HCT116 (cell line): ENCODE results near the gene LMCD1. TPM values are rescaled to one million over a fixed set of nuclear protein-coding genes. Genes with fewer than 3 reads are reported as not detected.

Experiments
- ATAC-seq: fragments of 200-7000 bp; cut with Tn5 transposase; 2 replicates; pipeline ENCODE4 v1.9.1; 2020; ENCODE audit warnings: mild to moderate bottlenecking, moderate library complexity
- BruUV-seq: library from RNA; stranded (reverse); fragments of 400-500 nt; replicated peaks from 2 replicates; lab custom pipeline; 2021; lab: Mats Ljungman, UMichigan
- CTCF ChIA-PET: fragments of 300-600 bp; sonication (Branson Sonifier 250); formaldehyde crosslinking; loops from one replicate; lab custom pipeline; 2021; ENCODE audit warnings: antibody characterized with exemption; lab: Charles Lee
- POLR2A ChIA-PET: fragments of 300-600, 350-600 bp; sonication (Branson Sonifier 250); formaldehyde crosslinking; loops from one replicate; lab custom pipeline; 2021; ENCODE audit warnings: antibody characterized with exemption; lab: Charles Lee
- RAD21 ChIA-PET, 2 experiments: fragments of 300-600 bp; sonication (Branson Sonifier 250); formaldehyde crosslinking; loops; one replicate each; lab custom pipeline; 2023; ENCODE audit warnings: low total read pairs in 2 of 2; ENCODE audit not compliant: uncharacterized antibody in 2 of 2, unreplicated experiment in 2 of 2, low non-redundant PET in 1 of 2; lab: Charles Lee
- DNase-seq: peaks from one replicate; pipeline ENCODE4 v3.0.0-alpha.2; 2010; ENCODE audit warnings: low read depth, low spot score
- H2AFZ ChIP-seq: fragments of 200-600 bp; shearing (Covaris generic), sonication (generic); 2 replicates; pipeline ENCODE4 v1.6.1; 2017; ENCODE audit warnings: low read depth, mixed run types, mixed read lengths, antibody characterized with exemption, low read length; ENCODE audit not compliant: poor library complexity, severe bottlenecking
- H3K27ac ChIP-seq: 2 replicates; pipeline ENCODE4 v1.5.1; 2012; ENCODE audit warnings: low read depth, low read length
- H3K27me3 ChIP-seq: fragments of 200-600 bp; sonication (generic); 2 replicates; pipeline ENCODE4 v1.6.1; 2016; ENCODE audit warnings: mixed run types, low read length, mixed read lengths; ENCODE audit not compliant: insufficient read depth
- H3K36me3 ChIP-seq, 2 experiments: fragments of 200-500 bp in 1 of 2; fragments of 200-600 bp in 1 of 2; sonication (Bioruptor generic) in 1 of 2; sonication (generic) in 1 of 2; 2 replicates each; pipeline versions ENCODE4 v1.5.1 to v1.6.1; 2014 to 2016; ENCODE audit warnings: low read length in 2 of 2, inconsistent platforms in 1 of 2, mixed read lengths in 1 of 2, mixed run types in 1 of 2; ENCODE audit not compliant: insufficient read depth in 2 of 2, control insufficient read depth in 1 of 2
- H3K4me1 ChIP-seq, 2 experiments: fragments of 200-600 bp in 1 of 2; sonication (generic) in 1 of 2; 2 replicates each; pipeline versions ENCODE4 v1.5.1 to v1.6.1; 2012 to 2017; ENCODE audit warnings: low read length in 2 of 2, inconsistent platforms in 1 of 2, mild to moderate bottlenecking in 1 of 2, mixed read lengths in 1 of 2, mixed run types in 1 of 2, moderate library complexity in 1 of 2; ENCODE audit not compliant: insufficient read depth in 2 of 2, control insufficient read depth in 1 of 2
- H3K4me2 ChIP-seq: fragments of 200-600 bp; sonication (generic); 2 replicates; pipeline ENCODE4 v1.6.1; 2017; ENCODE audit warnings: mixed run types, low read length, mixed read lengths
- H3K4me3 ChIP-seq, 2 experiments: fragments of 200-600 bp in 1 of 2; sonication (generic) in 1 of 2; replicated peaks in 1 of 2; 2 replicates each; pipeline ENCODE4 v1.5.1; 2011 to 2016; ENCODE audit warnings: low read length in 2 of 2, control low read depth in 1 of 2, low read depth in 1 of 2, mild to moderate bottlenecking in 1 of 2, mixed read lengths in 1 of 2, mixed run types in 1 of 2
- H3K79me2 ChIP-seq: fragments of 200-600 bp; sonication (generic); 2 replicates; pipeline ENCODE4 v1.6.1; 2017; ENCODE audit warnings: mild to moderate bottlenecking, mixed run types, low read length, moderate library complexity, mixed read lengths; ENCODE audit not compliant: insufficient read depth
- H3K9ac ChIP-seq: fragments of 200-600 bp; sonication (generic); 2 replicates; pipeline ENCODE4 v1.6.1; 2016; ENCODE audit warnings: low read length, mixed read lengths
- H3K9me2 ChIP-seq: fragments of 200-600 bp; sonication (generic), shearing (Covaris generic); 2 replicates; pipeline ENCODE4 v1.6.1; 2017; ENCODE audit warnings: mixed run types, mild to moderate bottlenecking, moderate library complexity; ENCODE audit not compliant: insufficient read depth
- H3K9me3 ChIP-seq, 2 experiments: fragments of 200-500 bp in 1 of 2; fragments of 200-600 bp in 1 of 2; sonication (Bioruptor generic) in 1 of 2; sonication (generic) in 1 of 2; 2 replicates each; pipeline ENCODE4 v1.6.1; 2014 to 2017; ENCODE audit warnings: low read length in 2 of 2, mixed read lengths in 2 of 2, inconsistent platforms in 1 of 2, low read depth in 1 of 2, mild to moderate bottlenecking in 1 of 2, mixed run types in 1 of 2, moderate library complexity in 1 of 2; ENCODE audit not compliant: control insufficient read depth in 1 of 2, insufficient read depth in 1 of 2
- H4K20me1 ChIP-seq: fragments of 200-600 bp; sonication (generic), shearing (Covaris generic); 2 replicates; pipeline ENCODE4 v1.6.1; 2017; ENCODE audit warnings: mixed run types, mild to moderate bottlenecking, moderate library complexity; ENCODE audit not compliant: insufficient read depth
- CBX3 ChIP-seq: IDR thresholded peaks from 2 replicates; pipeline ENCODE4 v1.6.1; 2012; ENCODE audit warnings: low read depth
- CEBPB ChIP-seq: IDR thresholded peaks from 2 replicates; pipeline ENCODE4 v1.6.1; 2012; ENCODE audit warnings: low read depth
- CTCF ChIP-seq, 3 experiments: fragments of 200-600 bp in 1 of 3; sonication (generic) in 1 of 3; IDR thresholded peaks in 2 of 3; conservative IDR thresholded peaks in 1 of 3; 2 replicates each; pipeline ENCODE4 v1.5.1; 2012 to 2017; ENCODE audit warnings: low read depth in 2 of 3, low read length in 2 of 3, antibody characterized with exemption in 1 of 3, borderline replicate concordance in 1 of 3, control low read depth in 1 of 3, mild to moderate bottlenecking in 1 of 3, mixed read lengths in 1 of 3, mixed run types in 1 of 3, moderate library complexity in 1 of 3; ENCODE audit not compliant: insufficient read depth in 1 of 3
- EGR1 ChIP-seq: IDR thresholded peaks from 2 replicates; pipeline ENCODE4 v1.6.1; 2012; ENCODE audit warnings: low read depth
- EZH2phosphoT487 ChIP-seq: fragments of 200-600 bp; IDR thresholded peaks from 2 replicates; pipeline ENCODE4 v1.6.1; 2018; ENCODE audit warnings: antibody characterized with exemption, borderline replicate concordance
- FOSL1 ChIP-seq: IDR thresholded peaks from 2 replicates; pipeline ENCODE4 v1.6.1; 2012; ENCODE audit warnings: low read depth
- JUND ChIP-seq: IDR thresholded peaks from 2 replicates; pipeline ENCODE4 v1.6.1; 2012
- POLR2A ChIP-seq: IDR thresholded peaks from 2 replicates; pipeline ENCODE4 v1.7.0; 2011; ENCODE audit warnings: borderline replicate concordance; ENCODE audit not compliant: insufficient read depth, insufficient read length; ENCODE audit errors: extremely low read depth
- POLR2AphosphoS5 ChIP-seq: IDR thresholded peaks from 2 replicates; pipeline ENCODE4 v1.6.1; 2011; ENCODE audit warnings: mild to moderate bottlenecking, low read depth, low read length, moderate library complexity
- SIN3A ChIP-seq: IDR thresholded peaks from 2 replicates; pipeline ENCODE4 v1.6.1; 2012; ENCODE audit warnings: low read depth
- SP1 ChIP-seq: IDR thresholded peaks from 2 replicates; pipeline ENCODE4 v1.6.1; 2012; ENCODE audit warnings: low read depth
- SRF ChIP-seq: IDR thresholded peaks from 2 replicates; pipeline ENCODE4 v1.6.1; 2012; ENCODE audit warnings: low read depth
- TCF7L2 ChIP-seq: IDR thresholded peaks from 2 replicates; pipeline ENCODE4 v1.7.0; 2011; ENCODE audit warnings: borderline replicate concordance, inconsistent platforms; ENCODE audit not compliant: insufficient read depth, insufficient read length; ENCODE audit errors: extremely low read depth
- ZFX ChIP-seq: fragments of 450-650 bp; IDR thresholded peaks from 2 replicates; pipeline ENCODE4 v1.6.1; 2017
- ZNF274 ChIP-seq: fragments of 200-500 bp; sonication (Bioruptor generic); IDR thresholded peaks from 2 replicates; pipeline ENCODE4 v1.6.1; 2014; ENCODE audit warnings: mild to moderate bottlenecking, low read depth, low read length, inconsistent platforms
- intact Hi-C: fragments of 100-400 bp; cut with micrococcal nuclease; formaldehyde crosslinking; loops from 2 replicates; pipeline ENCODE4 v1.10.0; 2022
- total RNA-seq: library from RNA; stranded (reverse); gene quantifications from one replicate; pipeline ENCODE4 v1.2.1, GENCODE V29; 2021; ENCODE audit not compliant: unreplicated experiment
- TF ChIP-seq, protein P1 (sequence below): IDR thresholded peaks from 2 replicates; pipeline ENCODE4 v1.6.1; 2012

Gene LMCD1
- total RNA-seq, 1 experiment from 2014 or later = 4.6 TPM

GRCh38 chr3:8486434-8486833 is 15.2 kb upstream of the LMCD1 start (continued):
- TF ChIP-seq JUND (no peak), EZH2phosphoT487 (no peak), CBX3 (no peak)

DNA sequence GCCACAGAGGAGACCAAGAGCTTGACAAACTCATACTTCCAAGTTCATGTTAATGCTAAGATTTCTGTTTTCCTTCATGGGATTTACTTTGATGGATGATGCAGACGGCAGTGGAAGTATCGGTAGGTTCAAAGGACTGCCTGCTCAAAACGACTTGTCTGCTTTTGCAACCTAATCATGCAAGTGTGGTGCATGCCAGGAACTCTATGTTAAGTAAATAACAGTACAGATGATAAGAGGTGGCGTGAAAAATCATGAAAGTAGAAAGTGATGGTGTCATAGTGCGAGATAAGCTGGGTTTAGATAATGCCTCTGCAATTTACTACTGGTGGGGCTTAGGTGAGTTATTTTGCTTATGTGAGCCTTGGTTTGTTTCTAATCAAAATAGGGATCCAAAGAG is 14.7 kb upstream of the LMCD1 start:
- Histone ChIP-seq H3K27ac (no peak overlapping the region), H3K9ac (no peak overlapping the region), H3K27me3 (no peaks in the 10 kb centered on the region), H3K9me2 (no peaks in the 10 kb centered on the region), H2AFZ (no peak overlapping the region), H3K36me3 (no peaks in the 10 kb centered on the region), H3K9me3 (no peaks in the 10 kb centered on the region), H3K4me1 (peaks cover 0 to 5% of the 10 kb centered on the region in 2 experiments; a peak in 1 of 4 replicates), H3K4me3 (no peak overlapping the region)
- no peak for ATAC-seq
- intact Hi-C loops = no loop called here
- RAD21 ChIA-PET = no interaction called here
- POLR2A ChIA-PET = no interaction called here
- TF ChIP-seq SRF (no peak), FOSL1 (no peak), ZNF274 (no peak), POLR2A (no peak), ZFX (no peak), JUND (no peak), CBX3 (no peak), POLR2AphosphoS5 (no peak), SP1 (no peak), CEBPB (no peak), EGR1 (no peak), SIN3A (no peak), CTCF (IDR thresholded peaks at IDR 0.05 in 2 of 3, conservative IDR thresholded peaks at IDR 0.05 in 1 of 3; ENCODE audit: borderline replicate concordance in 1 of 3, insufficient read depth in 1 of 3, low read depth in 2 of 3, low read length in 2 of 3) (no peak), TCF7L2 (no peak)
- TF ChIP-seq, protein P1, sequence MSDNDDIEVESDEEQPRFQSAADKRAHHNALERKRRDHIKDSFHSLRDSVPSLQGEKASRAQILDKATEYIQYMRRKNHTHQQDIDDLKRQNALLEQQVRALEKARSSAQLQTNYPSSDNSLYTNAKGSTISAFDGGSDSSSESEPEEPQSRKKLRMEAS = no peak
- TF ChIP-seq, all 23 proteins: peak for 0
- Histone ChIP-seq H4K20me1 (no peaks in the 10 kb centered on the region), H3K79me2 (no peaks in the 10 kb centered on the region), H3K4me2 (no peak overlapping the region)
- DNase-seq = no peak
- BruUV-seq = no TSS peak
- CTCF ChIA-PET = no interaction called here
